A673 (cell line): ENCODE results near the gene PXDC1.
"Not testable (repeated sequence)": the region's sequence is repeated elsewhere in the genome, so short reads cannot be mapped to it uniquely, and the experiment has no call there.

Experiments used
- CTCF ChIP-seq: fragments of 300-800, 200-600 bp; sonication (generic); conservative IDR thresholded peaks from 2 replicates; pipeline ENCODE4 v1.5.1; 2017; ENCODE audit warnings: low read depth, mild to moderate bottlenecking, antibody characterized with exemption, low read length, moderate library complexity, mixed read lengths
- EZH2 ChIP-seq: fragments of 200-600 bp; sonication (generic); IDR thresholded peaks from 2 replicates; pipeline ENCODE4 v1.6.1; 2017; ENCODE audit warnings: borderline replicate concordance, low read depth, mild to moderate bottlenecking, mixed read lengths, antibody characterized with exemption, low read length; ENCODE audit not compliant: poor library complexity, severe bottlenecking

GRCh38 chr6:3767483-3767882, 16.0 kb upstream of the PXDC1 start:
- TF ChIP-seq CTCF, EZH2: not testable (repeated sequence)
